GM18498 (cell line): ENCODE results near the gene RIBC1.
A peak's percentile ranks its signal among the peaks of the same experiment; 100 is the strongest.
"Not testable (repeated sequence)": the region's sequence is repeated elsewhere in the genome, so short reads cannot be mapped to it uniquely, and the experiment has no call there.

Experiments used
- ATAC-seq: cut with Tn5 transposase; IDR thresholded peaks from one replicate; pipeline ENCODE4 v1.9.1; 2021; ENCODE audit warnings: mild to moderate bottlenecking, moderate library complexity; ENCODE audit not compliant: unreplicated experiment

The RIBC1 gene

DNA sequence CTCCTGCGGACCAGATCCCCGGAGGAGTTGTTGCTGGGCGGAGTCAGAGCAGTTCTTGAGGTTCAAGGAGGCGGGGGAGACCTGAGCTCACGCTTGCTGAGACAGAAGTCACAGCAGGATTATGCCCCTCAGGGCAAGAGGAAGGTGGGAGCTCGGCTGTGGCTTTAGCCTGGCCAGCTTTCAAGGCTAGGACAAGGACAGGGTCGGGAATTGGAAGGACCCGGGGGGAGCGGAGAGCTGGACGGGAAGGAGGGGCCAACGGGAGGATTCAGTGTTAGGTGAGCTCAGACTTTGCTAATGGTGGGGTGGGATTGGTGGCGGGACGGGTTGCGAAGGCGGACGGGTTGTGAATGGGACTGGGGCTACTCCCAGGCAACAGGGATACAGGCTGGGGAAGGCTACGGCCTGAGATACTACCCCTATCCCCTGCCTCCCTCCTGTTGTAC is at the start of gene RIBC1:
RIBC1 (plus strand) TSS at position 13 of the 446 bp plus-strand sequence. CDS start 3,404 bp downstream, outside the sequence.
- ATAC-seq = no peak

DNA sequence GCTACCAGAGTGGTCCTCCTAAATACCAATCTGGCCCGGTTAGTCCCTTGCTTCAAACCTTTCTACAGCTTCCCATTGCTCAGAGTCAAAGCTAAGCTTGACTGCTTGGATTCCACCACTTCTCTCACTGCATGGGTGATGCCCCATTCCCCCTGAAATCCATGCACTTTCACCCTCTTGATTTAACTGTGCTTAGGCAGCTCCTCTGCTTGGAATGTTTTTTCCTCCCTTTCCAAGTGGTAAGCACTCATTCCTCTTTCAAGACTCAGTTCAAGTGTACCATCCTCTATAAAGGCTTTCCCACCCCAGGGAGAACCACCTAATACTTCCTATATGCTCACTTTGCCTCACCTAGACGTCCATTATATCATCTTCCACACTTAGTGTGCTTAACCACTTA is 49.4 kb upstream of the RIBC1 start:
- ATAC-seq = no peak

DNA sequence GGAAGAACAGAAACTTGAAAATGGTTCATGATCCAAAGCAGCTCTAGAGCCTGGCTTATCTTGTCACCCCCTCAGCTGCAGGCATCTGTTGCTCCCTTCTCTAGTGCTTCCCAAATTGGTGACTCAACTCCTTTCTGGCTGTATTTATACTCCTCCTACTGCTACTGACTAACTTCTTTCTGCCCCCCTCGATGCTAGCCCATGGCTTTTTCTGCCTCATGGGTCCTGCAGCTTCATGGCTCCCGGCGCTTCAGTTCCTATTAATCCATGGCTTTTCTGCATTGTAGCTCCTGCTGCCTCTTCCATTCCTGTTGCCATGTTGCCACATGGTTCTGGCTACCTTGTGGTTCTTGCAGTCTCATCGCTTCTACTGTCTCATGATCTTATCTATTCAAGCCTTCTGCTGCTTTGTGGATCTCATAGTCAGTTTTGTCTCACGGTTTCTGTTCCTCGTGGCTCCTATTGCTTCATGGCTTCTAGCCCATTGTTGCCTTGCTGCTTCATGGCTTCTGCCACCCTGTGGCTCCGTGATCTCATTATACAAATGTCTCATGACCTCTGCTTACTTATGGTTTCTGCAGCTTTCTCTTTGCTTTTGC is 48.4 kb upstream of the RIBC1 start:
- ATAC-seq = no peak

DNA sequence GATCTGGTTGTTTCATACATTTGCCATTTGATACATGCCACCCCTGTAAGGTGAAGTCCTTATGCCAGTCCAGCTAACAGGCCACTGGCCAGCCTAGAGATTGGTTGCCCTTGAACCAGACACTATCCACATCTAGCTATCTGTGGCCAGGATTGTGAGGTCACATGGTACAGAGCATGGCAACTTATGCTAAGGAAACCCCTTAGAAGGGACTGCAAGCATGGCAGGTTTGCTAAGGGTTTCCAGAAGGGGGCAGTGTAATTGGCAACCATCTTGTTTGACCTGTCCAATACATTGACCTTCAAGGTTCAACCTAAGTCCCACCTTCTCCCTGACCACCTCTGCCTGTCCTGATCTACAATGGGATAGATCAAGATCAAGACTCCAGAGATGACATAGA is 47.8 kb upstream of the RIBC1 start:
- ATAC-seq = no peak

DNA sequence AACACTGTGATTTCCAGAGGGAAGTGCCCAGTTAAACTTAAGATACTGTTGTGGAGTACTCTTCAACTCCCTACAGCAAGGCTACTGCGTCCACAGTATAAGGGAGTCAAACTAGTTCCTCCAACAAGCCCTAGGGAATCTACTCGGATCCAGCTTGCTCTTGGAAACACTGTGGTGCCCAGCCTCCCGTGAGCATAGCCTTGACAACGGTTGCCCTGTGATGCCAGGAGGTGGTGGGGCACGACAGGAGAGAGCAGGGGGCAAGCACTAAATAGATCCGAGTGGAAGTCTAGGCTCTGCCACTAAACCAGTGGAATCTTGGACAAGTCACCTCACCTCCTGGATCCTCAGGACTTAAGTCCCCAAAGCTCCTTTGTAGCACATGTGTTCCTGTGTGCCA is 45.8 kb upstream of the RIBC1 start:
- no peak for ATAC-seq

DNA sequence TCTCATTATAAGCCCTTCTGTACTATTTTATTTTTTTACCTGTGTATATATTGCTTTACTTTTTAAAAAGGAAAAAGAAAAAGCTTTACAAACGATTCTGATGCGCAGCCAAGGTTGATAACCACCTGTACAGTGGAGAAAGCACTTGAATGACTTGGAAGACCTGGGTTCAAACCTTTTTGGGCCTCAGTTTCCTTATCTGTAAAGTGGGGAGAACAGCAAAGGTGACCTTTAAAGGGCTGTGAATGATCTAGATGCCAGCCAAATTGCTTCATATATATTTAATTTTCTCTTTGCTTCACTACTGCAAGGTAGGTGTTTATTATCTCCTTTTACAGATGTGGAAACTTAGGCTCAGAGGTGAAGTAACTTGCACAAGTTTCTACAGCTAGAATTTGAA is 45.2 kb upstream of the RIBC1 start:
- no peak for ATAC-seq

DNA sequence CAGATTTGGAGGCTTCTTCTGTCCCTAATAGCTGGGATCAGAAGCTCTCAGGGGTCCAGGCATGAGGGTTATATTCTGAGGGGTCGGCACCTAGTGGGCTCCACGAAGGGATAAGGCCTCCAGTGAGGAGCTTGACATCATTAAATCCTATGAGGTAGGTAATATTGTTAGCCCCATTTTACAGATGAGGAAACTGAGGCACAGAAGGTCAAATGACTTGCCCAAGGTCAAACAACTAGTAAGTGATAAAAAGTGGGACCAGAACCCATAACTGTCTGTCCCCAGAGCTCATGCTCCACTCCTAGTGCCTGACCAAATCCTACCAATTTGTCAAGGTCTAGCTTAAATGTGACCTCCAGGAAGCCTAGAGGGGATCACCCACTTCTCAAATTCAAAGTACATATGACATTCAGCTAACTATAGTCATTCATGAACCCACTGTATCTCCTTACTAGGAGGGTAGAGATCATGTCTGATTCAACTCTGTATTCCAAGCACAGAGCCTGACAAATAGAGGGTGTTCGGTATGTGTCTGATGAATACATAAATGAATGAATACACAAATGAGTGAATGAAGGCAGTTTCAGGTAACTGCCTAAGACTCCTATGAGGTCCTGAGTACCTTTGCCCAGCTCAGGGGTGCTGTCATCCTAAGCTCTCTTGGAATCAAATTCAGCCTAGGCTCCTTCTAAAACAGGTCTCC is 43.5 kb upstream of the RIBC1 start:
- no peak for ATAC-seq

DNA sequence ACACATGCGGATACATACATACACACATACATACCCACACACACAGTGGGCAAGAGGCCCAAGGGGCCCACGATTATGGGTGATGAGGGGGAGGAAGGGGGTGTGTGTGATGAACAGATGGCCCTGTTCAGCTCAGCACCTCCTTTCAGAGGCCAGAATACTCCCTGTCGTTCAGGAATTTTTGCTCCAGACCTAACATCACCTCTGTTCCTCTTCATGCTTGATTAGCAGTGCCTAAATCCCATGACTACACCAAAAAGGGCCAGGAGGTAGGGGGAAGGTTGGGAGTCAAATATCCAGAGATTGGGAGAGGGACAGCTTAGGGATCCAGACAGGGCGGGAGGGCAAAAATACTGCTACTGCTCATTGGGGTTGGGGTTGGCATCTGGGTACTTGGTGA is 42.9 kb upstream of the RIBC1 start:
- no peak for ATAC-seq

DNA sequence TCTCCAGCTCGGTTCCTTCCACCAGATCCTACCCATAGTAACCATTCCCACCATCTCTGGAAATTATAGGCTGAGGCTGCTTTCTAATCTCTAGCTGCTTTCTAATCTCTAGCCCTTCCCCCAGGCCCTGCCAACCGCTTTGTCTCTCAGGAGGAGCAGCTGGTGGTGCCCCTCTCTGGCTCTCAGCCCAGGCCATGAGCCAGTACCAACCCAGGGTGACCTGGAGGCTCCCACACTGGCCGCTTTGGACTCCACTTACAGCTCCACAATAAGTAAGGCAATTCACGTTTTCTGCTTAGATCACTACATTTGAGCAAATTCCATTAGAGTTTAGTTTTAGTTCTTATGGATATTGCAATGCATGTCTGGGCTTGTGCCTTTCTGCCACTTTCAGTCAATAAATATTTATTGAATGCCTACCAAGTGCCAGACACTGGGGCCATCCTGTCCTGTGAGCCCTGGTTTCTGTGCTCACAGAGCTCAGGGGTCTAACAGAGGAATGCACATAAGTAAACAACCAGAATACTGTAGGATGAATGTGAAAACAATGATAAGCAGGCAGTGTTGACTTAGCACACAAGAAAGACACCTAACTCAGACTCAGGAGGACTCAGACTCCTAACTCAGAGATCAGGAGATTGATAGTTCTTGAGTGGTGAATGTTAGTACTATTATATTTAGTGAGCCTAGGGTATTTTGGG is 39.1 kb upstream of the RIBC1 start:
- no peak for ATAC-seq

DNA sequence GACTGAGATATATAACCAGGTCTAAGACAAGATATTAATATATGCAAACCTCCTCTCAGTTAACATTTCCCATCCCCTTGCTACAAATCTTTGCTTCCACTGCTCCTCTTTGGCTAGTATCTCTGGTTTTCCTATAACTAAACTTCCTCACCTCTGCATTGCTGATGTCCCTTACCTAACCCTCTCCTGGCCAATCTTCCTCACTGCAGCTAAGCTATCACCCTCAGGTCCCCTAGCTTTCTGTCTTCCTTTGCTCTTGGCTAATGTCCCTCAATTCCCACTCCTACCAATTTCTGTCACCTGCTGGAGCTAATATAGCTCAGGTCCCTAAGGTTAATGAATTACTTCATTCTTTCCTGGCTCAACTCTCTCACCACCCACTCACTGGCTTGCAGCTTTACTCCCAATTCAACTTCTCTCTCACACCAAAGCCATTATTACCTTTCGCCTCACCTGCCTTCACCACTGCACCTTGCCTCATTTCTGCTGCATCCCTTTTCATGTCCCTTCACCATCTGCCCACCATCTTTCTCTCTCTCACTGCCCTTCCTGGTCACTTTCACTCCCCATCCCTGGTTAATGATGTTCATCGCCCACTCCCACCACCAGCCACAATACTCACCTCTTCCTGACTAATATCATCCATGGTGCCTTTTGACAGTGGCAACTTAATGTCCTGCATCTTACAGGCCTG is 26.9 kb upstream of the RIBC1 start:
- no peak for ATAC-seq

DNA sequence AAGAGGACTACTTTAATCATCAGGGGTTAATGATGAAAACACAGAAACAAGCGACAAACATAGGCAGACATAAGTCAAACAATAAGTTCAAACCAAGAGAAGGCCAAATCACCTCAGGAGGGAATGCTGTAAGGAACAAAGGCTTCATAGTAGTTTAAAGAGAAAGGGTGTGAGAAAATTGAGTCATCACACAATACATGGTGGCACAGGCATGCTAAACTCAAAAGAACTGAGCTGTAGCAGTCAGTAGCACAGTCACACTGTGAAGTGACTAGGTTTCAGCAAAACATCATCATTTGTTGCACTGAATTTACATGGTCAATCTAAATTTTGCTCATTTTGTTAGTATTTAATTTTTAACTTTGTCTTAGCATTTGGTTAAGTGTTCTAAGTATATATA is 24.5 kb upstream of the RIBC1 start:
- no peak for ATAC-seq

DNA sequence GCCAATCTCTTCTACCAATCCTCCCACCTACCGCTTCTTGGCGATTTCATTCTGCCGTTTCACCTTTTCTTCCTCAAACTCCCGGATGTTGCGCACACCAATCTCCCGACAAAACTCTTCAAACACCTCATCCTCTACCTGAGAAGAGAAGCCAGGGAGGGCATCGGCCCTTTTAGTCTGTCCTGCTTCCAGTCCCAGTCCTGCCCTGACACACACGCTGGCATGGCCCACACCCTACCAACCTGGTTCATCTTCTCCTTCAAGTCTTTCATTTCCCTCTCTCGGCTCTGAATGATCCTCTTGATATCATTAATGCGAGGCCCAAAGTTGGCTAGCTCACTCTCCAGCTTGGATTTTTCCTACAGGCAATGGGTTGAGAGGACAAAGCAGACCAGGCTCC is 19.1 kb upstream of the RIBC1 start:
- ATAC-seq = no peak

DNA sequence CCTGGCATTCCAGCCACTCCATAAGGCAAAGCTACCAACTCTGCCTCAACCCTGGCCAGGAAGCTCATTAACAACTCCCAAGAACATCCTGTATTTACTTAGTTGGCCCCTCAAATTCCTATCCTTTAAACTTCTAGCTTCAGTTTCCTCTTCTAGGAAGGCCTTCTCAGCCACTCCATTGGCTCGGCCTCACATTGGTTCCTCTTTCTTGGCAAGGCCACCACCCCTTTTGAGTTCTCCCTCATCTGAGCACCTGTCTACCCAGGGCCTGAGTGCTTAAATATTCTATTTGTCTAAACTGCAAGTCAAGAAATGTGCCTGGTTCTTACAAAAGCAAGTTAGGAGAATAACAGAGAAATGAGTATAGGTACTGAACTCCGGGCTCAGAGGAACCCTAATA is 10.2 kb upstream of the RIBC1 start:
- no peak for ATAC-seq

DNA sequence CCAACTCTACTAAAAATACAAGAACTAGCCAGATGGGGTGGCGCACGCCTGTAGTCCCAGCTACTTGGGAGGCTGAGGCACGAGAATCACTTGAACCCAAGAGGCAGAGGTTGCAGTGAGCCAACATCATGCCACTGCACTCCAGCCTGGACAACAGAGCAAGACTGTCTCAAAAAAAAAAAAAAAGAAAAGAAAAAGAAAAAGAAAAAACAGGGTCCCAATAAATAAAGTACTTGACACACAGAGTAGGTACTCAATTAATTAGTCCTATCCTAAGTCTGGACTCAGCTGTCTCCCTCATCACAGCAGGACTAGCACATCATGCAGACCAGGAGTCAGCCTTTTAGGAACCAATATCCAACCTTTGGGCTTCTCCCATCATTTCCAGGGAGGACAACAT is 2.3 kb upstream of the RIBC1 start:
- ATAC-seq = not testable (repeated sequence)

DNA sequence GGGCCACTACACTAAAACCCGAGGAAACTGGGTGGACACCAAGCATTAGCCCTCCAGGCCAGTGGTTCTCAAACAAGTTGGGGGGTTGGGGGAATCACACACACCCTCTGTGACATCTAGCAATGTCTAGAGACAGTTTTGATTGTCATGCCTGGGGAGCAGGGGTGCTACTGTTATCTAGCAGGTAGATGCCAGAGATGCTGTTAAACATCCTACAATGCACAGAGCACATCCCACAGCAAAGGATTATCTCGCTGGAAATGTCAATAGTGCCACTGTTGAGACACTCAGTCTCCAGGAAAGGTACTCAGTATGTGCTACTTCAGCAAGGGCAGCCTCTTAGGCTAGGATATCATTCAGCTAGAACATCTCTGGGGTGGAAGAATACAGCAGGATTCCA is 1.5 kb upstream of the RIBC1 start:
- ATAC-seq = no peak

DNA sequence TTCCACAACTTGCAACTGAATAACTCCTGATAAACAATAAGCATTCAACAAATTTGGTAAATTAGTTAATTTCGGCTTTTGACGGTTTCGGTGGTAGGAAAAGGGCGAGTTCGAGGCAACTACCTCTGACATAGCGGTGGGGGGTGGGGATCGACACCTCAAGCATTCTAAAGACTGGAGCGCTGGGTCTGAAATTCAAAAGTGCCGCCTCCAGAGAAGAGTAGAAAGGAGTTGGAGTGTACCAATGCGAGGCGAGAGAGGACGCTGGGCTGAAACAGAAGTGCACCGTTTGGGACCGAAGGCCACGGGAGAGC is 944 bp upstream of the RIBC1 start:
- peak; percentile 10 for ATAC-seq

DNA sequence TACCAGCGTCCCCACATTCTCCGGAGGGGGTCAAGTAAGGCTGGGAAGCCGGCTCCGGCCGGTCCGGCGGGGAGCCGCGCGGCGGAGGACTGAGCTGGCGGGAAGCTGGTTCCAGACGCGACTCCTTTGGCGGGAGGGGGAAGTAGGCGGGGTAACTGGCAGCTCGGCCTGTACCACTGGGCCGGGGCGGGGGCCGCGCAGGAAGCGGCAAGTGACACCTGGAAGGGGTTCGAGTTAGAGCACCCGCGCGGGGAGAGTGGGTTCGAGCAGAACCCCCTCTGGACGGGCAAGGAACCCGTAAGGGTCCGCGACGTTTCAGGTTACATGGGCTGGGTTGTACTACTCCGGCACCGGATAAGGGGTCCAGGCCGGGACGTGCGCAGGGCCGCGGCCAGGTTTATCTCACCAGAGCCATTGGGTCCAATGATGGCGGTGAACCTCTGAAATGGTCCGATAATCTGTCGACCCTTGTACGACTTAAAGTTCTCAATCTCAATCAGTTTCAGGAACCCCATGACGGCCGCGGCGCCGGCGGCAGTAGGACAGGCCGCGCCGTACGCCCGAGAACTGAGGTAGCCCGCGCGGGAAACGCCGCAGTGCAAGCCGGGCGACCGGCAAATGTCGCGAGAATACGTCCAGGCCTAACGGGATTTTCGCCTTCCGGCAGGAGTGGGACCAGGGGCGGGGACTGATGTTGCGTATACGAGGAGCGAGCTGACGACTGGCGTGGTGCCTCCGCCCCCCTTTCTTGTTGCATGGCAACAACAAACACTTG is 400 bp upstream of the RIBC1 start, which contains the start of gene SMC1A:
SMC1A (minus strand) TSS at position 569 of the 775 bp plus-strand sequence; CDS start at position 515, 54 bp downstream.
- ATAC-seq = peak; percentile 96

DNA sequence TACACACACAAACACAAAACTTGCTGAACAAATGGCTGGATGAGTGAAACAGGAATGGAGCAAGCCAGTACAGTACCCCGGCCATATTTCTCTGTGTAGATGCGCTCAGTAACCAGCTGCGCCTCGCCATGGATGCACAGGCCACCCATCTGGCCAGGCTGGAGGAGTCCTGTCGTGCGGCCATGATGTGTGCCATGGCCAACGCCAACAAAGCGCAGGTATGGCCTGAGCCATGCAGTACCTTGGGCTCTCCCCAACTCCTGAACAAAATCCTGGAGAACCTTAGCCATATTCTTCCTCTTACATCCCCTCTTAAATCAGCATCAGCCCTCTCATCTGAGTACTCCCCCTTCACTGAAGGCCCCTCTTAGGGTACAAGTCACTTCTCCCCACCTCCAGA is 7.1 kb downstream of the RIBC1 start:
- no peak for ATAC-seq

DNA sequence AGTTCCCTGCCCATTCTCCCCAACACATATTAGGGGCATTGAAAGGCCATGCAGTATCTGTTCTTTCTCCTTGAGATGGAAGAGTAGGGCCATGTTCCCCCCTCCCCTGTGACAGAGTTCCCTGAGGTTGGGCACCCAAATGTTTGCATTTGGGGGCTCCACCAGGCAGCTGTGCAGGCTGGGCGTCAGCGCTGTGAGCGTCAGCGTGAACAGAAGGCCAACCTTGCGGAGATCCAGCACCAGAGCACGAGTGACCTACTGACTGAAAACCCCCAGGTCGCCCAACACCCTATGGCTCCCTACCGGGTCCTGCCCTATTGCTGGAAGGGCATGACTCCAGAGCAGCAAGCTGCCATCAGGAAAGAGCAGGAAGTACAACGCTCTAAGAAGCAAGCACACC is 7.6 kb downstream of the RIBC1 start:
- ATAC-seq = no peak

DNA sequence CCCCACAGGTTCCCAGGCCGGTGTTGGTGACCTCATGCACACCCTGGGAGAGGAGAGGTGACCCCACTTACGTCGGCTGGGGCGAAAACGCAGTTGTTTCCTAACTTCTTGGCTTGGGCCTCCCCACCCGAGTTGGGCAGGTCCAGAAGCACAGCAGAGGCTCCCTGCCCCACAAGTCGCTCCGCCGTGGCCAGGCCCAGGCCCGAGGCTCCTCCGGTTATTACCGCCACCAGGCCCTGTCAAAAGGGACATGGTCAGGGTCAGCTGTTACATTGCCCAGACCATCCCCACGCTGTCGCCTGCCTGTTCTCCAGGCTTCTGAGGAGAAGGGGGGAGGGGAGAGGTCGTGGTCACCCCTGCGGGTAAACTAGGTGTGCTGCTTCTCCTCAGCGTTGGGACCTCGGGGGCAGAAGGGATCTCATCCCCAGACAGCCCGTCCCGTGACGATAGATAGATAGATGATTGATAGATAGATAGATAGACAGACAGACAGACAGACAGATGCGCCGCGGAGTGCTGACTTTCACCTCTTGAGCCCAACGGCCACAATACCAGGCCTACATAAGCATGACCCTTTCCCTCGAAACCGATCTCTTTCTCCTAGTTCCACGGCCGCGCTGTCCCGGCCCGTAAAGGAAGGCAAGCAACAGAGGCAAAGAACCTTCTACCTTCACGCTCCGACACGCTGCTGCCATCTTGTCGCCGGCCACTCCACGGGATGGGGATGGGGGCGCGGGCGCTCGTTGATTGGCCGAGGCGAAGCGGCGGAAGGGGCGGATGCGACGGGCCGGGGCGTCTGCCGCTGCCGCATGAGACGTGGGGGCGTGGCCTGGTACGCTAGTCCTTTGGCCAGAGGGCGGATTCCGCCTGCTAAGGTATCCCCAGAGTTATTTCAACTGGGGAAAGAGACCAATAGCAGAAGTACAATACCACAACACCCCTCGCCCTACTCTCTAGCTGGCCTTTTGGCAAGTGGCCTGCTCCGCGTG is 11.3 kb downstream of the RIBC1 start, which contains the start of gene HSD17B10:
HSD17B10 (minus strand) TSS at position 720 of the 989 bp plus-strand sequence; CDS start at position 695, 25 bp downstream.
- ATAC-seq = peak; percentile 98
